ENCODE data around the gene MICU1. TPM values are rescaled to one million over a fixed set of nuclear protein-coding genes. Genes with fewer than 3 reads are reported as not detected.

MICU1 gene
- total and polyA plus RNA-seq, 2 experiments from 2014 or later = 27.5 to 52.3 TPM

- H3K36me3 ChIP-seq (ENCODE audit: insufficient read depth) = no peaks in the 10 kb centered on the region; the same call in 1 of the 2 replicates
- H4K20me1 ChIP-seq (replicated peaks; ENCODE audit: insufficient read depth) = no peaks in the 10 kb centered on the region
- no peaks in the 10 kb centered on the region for H3K27me3 ChIP-seq (ENCODE audit: insufficient read depth)
- H3K4me3 Mint-ChIP-seq = no peak overlapping the region
- H3K27ac ChIP-seq (ENCODE audit: low read depth) = no peak overlapping the region
- H3K36me3 Mint-ChIP-seq (ENCODE audit: low read depth) = peaks cover 52% of the 10 kb centered on the region
- H3K79me2 ChIP-seq (replicated peaks; ENCODE audit: insufficient read depth) = no peaks in the 10 kb centered on the region
- no peak overlapping the region for H3K27ac Mint-ChIP-seq
- no peaks in the 10 kb centered on the region for H3F3A ChIP-seq (replicated peaks; ENCODE audit: low read depth)
- peaks cover 10% of the 10 kb centered on the region; the same call in 1 of the 2 replicates for H3K4me1 ChIP-seq (ENCODE audit: insufficient read depth)
- H3K9me2 ChIP-seq (ENCODE audit: insufficient read depth) = no peaks in the 10 kb centered on the region
- no peak overlapping the region for H3K4me2 ChIP-seq
- no peak overlapping the region for H2AFZ ChIP-seq
- peaks cover 24% of the 10 kb centered on the region for H3K9me3 Mint-ChIP-seq
- peaks cover 8% of the 10 kb centered on the region for H3K27me3 Mint-ChIP-seq (ENCODE audit: insufficient read depth, low read depth, poor library complexity)
- no peak for DNase-seq (ENCODE audit: low spot score)
- no peak for ATAC-seq
- H3K4me3 ChIP-seq = no peak overlapping the region
- TF ChIP-seq CTCF (conservative IDR thresholded peaks at IDR 0.05; ENCODE audit: low read depth in 2 of 2) = no peak
- H3K4me1 Mint-ChIP-seq = peaks cover 17% of the 10 kb centered on the region
These were observed 207.2 kb downstream of the MICU1 start for GRCh38 chr10:72418679-72419078.

DNA sequence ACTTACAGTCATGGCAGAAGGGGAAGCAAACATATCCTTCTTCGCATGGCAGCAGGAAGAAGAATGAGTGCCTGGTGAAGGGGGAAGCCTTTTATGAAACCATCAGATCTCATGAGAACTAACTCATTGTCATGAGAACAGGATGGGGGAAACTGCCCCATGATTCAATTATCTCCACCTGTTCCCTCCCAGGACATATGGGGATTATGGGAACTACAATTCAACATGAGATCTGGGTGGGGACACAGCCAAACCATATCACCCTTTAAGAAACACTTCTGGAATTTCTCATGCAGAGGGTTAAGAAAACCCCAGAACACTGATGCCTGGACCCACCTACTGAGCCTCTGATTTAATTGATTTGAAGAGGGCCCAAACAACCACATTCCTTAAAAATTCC lies 207.9 kb downstream of the MICU1 start:
- DNase-seq (ENCODE audit: low spot score) = peak; percentile 47
- Mint-ChIP-seq H3K4me1 (peaks cover 17% of the 10 kb centered on the region), H3K27ac (peak overlapping the region; percentile 57; the same call in 1 of the 2 replicates), H3K4me3 (no peak overlapping the region), H3K9me3 (peaks cover 29% of the 10 kb centered on the region), H3K36me3 (ENCODE audit: low read depth) (peaks cover 53% of the 10 kb centered on the region), H3K27me3 (ENCODE audit: insufficient read depth, low read depth, poor library complexity) (peaks cover 8% of the 10 kb centered on the region)
- Histone ChIP-seq H3K9me2 (ENCODE audit: insufficient read depth) (no peaks in the 10 kb centered on the region), H3K36me3 (ENCODE audit: insufficient read depth) (no peaks in the 10 kb centered on the region; the same call in 1 of the 2 replicates), H2AFZ (no peak overlapping the region), H3K79me2 (replicated peaks; ENCODE audit: insufficient read depth) (no peaks in the 10 kb centered on the region), H3K4me1 (ENCODE audit: insufficient read depth) (peaks cover 10% of the 10 kb centered on the region; the same call in 1 of the 2 replicates), H4K20me1 (replicated peaks; ENCODE audit: insufficient read depth) (no peaks in the 10 kb centered on the region), H3K4me3 (no peak overlapping the region), H3K4me2 (no peak overlapping the region), H3K27ac (ENCODE audit: low read depth) (peak overlapping the region; percentile 33; the same call in 1 of the 2 replicates), H3F3A (replicated peaks; ENCODE audit: low read depth) (no peaks in the 10 kb centered on the region), H3K27me3 (ENCODE audit: insufficient read depth) (no peaks in the 10 kb centered on the region)
- ATAC-seq = peak; percentile 46; the same call in 2 of the 3 replicates
- TF ChIP-seq REST (IDR thresholded peaks at IDR 0.05; ENCODE audit: unreplicated experiment) = no peak
- no peak for TF ChIP-seq STAT1 (IDR thresholded peaks at IDR 0.05; ENCODE audit: unreplicated experiment)
- TF ChIP-seq JUNB (IDR thresholded peaks at IDR 0.05; ENCODE audit: unreplicated experiment) = no peak
- no peak for TF ChIP-seq ETS1 (IDR thresholded peaks at IDR 0.05)
- no peak for TF ChIP-seq ZNF331 (CRISPR knock-in tag; IDR thresholded peaks at IDR 0.05; ENCODE audit: low read depth)
- no peak for TF ChIP-seq EZH2 (IDR thresholded peaks at IDR 0.05; ENCODE audit: low read depth, unreplicated experiment)
- no peak for TF ChIP-seq CREB1 (CRISPR knock-in tag; IDR thresholded peaks at IDR 0.05; ENCODE audit: low read depth)
- TF ChIP-seq POLR2AphosphoS5 (IDR thresholded peaks at IDR 0.05; ENCODE audit: low read depth) = no peak
- TF ChIP-seq EZH2phosphoT487 (IDR thresholded peaks at IDR 0.05; ENCODE audit: unreplicated experiment) = no peak
- TF ChIP-seq ZNF114 (CRISPR knock-in tag; IDR thresholded peaks at IDR 0.05) = no peak

Data from GM23338 (cell line).